ENCODE results near the gene TMEM204.

TMEM204 gene

DNA sequence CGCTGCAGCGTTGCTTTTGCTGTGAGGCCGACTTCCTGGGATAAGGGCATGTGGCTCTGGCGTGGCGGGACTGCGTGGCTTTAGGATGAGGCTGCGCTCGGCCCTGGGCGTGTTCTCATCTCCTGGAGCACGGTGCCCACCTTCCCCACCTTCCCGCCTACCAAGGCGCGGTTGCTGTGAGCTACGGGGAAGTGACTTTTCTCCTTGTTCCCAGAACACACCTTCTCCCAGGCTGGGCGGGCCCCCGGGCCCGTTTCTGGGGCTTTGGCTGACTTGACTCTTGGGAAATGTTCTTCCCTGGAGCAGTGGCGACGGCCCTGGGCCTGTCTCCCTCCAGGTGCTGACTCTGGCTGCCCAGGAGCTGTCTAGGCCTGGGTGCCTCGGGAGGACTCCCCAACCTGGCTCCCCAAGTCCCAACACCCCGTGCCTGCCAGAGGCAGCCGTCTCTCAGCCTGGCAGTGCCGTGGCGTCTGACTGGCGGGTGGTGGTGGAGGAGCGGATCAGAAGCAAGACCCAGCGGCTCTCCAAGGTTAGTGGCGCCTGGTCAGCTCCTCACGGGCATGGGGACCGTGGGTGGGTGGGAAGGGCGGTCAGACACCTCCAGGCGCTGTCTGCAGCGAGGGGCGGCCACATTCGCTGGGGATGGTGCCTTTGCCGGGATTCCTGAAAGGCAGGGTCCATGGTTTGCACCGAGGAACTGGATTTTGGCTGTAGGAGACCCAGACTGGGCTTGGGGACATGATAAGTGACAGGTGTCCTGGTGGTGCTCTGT, 28.2 kb upstream of the TMEM204 start:
- H3K4me1 ChIP-seq (ENCODE audit: control insufficient read depth, insufficient read depth, low read length) = no peaks in the 10 kb centered on the region
- no peak overlapping the region for H3K27ac ChIP-seq (ENCODE audit: extremely low read depth, low read depth, low read length)
- peaks cover 10 to 79% of the 10 kb centered on the region in 2 experiments; a peak in 2 of 3 replicates for H3K36me3 ChIP-seq (ENCODE audit: control insufficient read depth in 2 of 2, insufficient read depth in 1 of 2, low read length in 2 of 2)
- H3K4me3 ChIP-seq (ENCODE audit: low read depth, low read length) = no peak overlapping the region
- POLR2A ChIA-PET = interaction anchor here (0.6 to 0.7 kb wide), 3 partner anchors 12 to 674 kb away, joined by 3 to 5 read pairs (median 3); no protein-coding TSS in a partner anchor
- no peaks in the 10 kb centered on the region for H3K9me3 ChIP-seq (ENCODE audit: control insufficient read depth, insufficient read depth, low read depth, low read length)
- CTCF ChIA-PET = no interaction called here
- TF ChIP-seq, protein P1, sequence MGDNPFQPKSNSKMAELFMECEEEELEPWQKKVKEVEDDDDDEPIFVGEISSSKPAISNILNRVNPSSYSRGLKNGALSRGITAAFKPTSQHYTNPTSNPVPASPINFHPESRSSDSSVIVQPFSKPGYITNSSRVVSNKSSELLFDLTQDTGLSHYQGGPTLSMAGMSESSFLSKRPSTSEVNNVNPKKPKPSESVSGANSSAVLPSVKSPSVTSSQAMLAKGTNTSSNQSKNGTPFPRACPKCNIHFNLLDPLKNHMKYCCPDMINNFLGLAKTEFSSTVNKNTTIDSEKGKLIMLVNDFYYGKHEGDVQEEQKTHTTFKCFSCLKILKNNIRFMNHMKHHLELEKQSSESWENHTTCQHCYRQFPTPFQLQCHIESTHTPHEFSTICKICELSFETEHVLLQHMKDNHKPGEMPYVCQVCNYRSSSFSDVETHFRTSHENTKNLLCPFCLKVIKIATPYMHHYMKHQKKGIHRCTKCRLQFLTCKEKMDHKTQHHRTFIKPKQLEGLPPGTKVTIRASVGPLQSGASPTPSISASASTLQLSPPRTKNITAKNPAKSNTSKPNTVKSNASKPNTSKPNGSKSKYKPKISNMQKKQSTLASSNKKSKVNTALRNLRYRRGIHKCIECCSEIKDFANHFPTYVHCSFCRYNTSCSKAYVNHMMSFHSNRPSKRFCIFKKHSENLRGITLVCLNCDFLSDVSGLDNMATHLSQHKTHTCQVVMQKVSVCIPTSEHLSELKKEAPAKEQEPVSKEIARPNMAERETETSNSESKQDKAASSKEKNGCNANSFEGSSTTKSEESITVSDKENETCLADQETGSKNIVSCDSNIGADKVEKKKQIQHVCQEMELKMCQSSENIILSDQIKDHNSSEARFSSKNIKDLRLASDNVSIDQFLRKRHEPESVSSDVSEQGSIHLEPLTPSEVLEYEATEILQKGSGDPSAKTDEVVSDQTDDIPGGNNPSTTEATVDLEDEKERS (tag by site-specific recombination; IDR thresholded peaks at IDR 0.05) = no peak
- TF ChIP-seq ZNF623 (tag by site-specific recombination; IDR thresholded peaks at IDR 0.05) = no peak
- TF ChIP-seq, protein P2, sequence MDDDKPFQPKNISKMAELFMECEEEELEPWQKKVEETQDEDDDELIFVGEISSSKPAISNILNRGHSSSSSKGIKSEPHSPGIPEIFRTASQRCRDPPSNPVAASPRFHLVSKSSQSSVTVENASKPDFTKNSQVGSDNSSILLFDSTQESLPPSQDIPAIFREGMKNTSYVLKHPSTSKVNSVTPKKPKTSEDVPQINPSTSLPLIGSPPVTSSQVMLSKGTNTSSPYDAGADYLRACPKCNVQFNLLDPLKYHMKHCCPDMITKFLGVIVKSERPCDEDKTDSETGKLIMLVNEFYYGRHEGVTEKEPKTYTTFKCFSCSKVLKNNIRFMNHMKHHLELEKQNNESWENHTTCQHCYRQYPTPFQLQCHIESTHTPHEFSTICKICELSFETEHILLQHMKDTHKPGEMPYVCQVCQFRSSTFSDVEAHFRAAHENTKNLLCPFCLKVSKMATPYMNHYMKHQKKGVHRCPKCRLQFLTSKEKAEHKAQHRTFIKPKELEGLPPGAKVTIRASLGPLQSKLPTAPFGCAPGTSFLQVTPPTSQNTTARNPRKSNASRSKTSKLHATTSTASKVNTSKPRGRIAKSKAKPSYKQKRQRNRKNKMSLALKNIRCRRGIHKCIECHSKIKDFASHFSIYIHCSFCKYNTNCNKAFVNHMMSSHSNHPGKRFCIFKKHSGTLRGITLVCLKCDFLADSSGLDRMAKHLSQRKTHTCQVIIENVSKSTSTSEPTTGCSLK (tag by site-specific recombination; IDR thresholded peaks at IDR 0.05) = no peak
- TF ChIP-seq, protein P3, sequence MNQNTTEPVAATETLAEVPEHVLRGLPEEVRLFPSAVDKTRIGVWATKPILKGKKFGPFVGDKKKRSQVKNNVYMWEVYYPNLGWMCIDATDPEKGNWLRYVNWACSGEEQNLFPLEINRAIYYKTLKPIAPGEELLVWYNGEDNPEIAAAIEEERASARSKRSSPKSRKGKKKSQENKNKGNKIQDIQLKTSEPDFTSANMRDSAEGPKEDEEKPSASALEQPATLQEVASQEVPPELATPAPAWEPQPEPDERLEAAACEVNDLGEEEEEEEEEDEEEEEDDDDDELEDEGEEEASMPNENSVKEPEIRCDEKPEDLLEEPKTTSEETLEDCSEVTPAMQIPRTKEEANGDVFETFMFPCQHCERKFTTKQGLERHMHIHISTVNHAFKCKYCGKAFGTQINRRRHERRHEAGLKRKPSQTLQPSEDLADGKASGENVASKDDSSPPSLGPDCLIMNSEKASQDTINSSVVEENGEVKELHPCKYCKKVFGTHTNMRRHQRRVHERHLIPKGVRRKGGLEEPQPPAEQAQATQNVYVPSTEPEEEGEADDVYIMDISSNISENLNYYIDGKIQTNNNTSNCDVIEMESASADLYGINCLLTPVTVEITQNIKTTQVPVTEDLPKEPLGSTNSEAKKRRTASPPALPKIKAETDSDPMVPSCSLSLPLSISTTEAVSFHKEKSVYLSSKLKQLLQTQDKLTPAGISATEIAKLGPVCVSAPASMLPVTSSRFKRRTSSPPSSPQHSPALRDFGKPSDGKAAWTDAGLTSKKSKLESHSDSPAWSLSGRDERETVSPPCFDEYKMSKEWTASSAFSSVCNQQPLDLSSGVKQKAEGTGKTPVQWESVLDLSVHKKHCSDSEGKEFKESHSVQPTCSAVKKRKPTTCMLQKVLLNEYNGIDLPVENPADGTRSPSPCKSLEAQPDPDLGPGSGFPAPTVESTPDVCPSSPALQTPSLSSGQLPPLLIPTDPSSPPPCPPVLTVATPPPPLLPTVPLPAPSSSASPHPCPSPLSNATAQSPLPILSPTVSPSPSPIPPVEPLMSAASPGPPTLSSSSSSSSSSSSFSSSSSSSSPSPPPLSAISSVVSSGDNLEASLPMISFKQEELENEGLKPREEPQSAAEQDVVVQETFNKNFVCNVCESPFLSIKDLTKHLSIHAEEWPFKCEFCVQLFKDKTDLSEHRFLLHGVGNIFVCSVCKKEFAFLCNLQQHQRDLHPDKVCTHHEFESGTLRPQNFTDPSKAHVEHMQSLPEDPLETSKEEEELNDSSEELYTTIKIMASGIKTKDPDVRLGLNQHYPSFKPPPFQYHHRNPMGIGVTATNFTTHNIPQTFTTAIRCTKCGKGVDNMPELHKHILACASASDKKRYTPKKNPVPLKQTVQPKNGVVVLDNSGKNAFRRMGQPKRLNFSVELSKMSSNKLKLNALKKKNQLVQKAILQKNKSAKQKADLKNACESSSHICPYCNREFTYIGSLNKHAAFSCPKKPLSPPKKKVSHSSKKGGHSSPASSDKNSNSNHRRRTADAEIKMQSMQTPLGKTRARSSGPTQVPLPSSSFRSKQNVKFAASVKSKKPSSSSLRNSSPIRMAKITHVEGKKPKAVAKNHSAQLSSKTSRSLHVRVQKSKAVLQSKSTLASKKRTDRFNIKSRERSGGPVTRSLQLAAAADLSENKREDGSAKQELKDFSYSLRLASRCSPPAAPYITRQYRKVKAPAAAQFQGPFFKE (tag by site-specific recombination; IDR thresholded peaks at IDR 0.05; ENCODE audit: borderline replicate concordance) = no peak
- no peak for TF ChIP-seq ZNF548 (tag by site-specific recombination; IDR thresholded peaks at IDR 0.05)
- TF ChIP-seq ZNF555 (tag by site-specific recombination; conservative IDR thresholded peaks at IDR 0.05) = no peak

DNA sequence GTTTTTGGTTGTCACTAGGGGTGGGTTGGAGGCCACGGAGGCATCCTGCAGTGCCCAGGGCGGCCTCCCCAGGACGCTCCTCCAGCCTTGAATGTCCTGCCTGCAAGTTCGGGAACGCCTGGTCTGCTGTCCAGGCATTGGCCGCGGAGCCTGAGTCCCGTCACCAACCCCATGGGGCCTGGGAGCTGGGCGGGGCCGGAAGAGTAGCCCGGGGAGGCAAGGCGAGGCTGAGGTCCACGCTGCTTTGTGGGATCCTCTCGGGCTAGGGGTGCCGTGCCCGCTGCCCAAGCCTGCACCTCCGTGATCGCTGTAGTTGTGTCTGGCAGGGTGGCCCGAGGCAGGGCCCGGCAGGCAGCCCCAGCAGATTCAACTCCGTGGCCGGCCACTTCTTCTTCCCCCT, 27.6 kb upstream of the TMEM204 start:
- no peak overlapping the region for H3K27ac ChIP-seq (ENCODE audit: extremely low read depth, low read depth, low read length)
- H3K36me3 ChIP-seq (ENCODE audit: control insufficient read depth in 2 of 2, insufficient read depth in 1 of 2, low read length in 2 of 2) = peaks cover 10 to 79% of the 10 kb centered on the region in 2 experiments; a peak in 2 of 3 replicates
- CTCF ChIA-PET = no interaction called here
- no peaks in the 10 kb centered on the region for H3K4me1 ChIP-seq (ENCODE audit: control insufficient read depth, insufficient read depth, low read length)
- POLR2A ChIA-PET = no interaction called here
- H3K4me3 ChIP-seq (ENCODE audit: low read depth, low read length) = no peak overlapping the region
- no peaks in the 10 kb centered on the region for H3K9me3 ChIP-seq (ENCODE audit: control insufficient read depth, insufficient read depth, low read depth, low read length)
- TF ChIP-seq, protein P3 (tag by site-specific recombination; IDR thresholded peaks at IDR 0.05; ENCODE audit: borderline replicate concordance) = no peak
- TF ChIP-seq, protein P4, sequence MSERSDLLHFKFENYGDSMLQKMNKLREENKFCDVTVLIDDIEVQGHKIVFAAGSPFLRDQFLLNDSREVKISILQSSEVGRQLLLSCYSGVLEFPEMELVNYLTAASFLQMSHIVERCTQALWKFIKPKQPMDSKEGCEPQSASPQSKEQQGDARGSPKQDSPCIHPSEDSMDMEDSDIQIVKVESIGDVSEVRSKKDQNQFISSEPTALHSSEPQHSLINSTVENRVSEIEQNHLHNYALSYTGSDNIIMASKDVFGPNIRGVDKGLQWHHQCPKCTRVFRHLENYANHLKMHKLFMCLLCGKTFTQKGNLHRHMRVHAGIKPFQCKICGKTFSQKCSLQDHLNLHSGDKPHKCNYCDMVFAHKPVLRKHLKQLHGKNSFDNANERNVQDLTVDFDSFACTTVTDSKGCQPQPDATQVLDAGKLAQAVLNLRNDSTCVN (tag by site-specific recombination; optimal IDR thresholded peaks at IDR 0.05) = no peak
- no peak for TF ChIP-seq GLIS1 (tag by site-specific recombination; IDR thresholded peaks at IDR 0.05)
- TF ChIP-seq, protein P5, sequence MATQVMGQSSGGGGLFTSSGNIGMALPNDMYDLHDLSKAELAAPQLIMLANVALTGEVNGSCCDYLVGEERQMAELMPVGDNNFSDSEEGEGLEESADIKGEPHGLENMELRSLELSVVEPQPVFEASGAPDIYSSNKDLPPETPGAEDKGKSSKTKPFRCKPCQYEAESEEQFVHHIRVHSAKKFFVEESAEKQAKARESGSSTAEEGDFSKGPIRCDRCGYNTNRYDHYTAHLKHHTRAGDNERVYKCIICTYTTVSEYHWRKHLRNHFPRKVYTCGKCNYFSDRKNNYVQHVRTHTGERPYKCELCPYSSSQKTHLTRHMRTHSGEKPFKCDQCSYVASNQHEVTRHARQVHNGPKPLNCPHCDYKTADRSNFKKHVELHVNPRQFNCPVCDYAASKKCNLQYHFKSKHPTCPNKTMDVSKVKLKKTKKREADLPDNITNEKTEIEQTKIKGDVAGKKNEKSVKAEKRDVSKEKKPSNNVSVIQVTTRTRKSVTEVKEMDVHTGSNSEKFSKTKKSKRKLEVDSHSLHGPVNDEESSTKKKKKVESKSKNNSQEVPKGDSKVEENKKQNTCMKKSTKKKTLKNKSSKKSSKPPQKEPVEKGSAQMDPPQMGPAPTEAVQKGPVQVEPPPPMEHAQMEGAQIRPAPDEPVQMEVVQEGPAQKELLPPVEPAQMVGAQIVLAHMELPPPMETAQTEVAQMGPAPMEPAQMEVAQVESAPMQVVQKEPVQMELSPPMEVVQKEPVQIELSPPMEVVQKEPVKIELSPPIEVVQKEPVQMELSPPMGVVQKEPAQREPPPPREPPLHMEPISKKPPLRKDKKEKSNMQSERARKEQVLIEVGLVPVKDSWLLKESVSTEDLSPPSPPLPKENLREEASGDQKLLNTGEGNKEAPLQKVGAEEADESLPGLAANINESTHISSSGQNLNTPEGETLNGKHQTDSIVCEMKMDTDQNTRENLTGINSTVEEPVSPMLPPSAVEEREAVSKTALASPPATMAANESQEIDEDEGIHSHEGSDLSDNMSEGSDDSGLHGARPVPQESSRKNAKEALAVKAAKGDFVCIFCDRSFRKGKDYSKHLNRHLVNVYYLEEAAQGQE (tag by site-specific recombination; IDR thresholded peaks at IDR 0.05) = no peak
